Measurements from ENCODE around the gene FKBP14.
"Not testable (repeated sequence)": the region's sequence is repeated elsewhere in the genome, so short reads cannot be mapped to it uniquely, and the experiment has no call there.

Gene FKBP14

DNA sequence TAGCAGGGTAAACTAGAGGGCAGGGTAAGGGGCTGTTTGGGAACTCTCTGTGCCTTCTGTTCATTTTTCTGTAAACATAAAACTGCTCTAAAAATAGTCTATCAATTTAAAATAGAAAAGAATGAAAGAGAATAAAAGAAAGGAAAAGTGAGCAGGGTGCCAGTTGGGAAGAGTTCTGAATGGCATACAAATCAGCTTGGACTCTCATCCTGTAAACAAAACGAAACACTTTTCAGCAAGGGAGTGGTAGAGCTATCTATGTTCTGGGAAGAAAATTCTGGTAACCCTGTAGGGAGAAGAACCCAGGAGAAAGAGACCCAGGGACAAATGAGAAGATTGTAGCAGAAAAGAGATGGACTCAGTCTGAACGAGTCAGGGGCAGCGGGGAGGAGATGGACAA lies 61.5 kb downstream of the FKBP14 start:
- no peak for TF ChIP-seq CTCF (IDR thresholded peaks at IDR 0.05; ENCODE audit: insufficient read depth, low read length, poor library complexity, severe bottlenecking)
- no peak overlapping the region for H3K4me3 ChIP-seq (replicated peaks; ENCODE audit: low read depth, low read length)
- H3K36me3 ChIP-seq (ENCODE audit: control insufficient read depth, insufficient read depth, low read length), result peaks cover 6% of the 10 kb centered on the region
- DNase-seq (ENCODE audit: extremely low read depth, insufficient read length), result no peak
- no peaks in the 10 kb centered on the region for H3K27me3 ChIP-seq (replicated peaks; ENCODE audit: control insufficient read depth, insufficient read depth, low read length)

- Histone ChIP-seq H3K27me3 (replicated peaks; ENCODE audit: control insufficient read depth, insufficient read depth, low read length) (no peaks in the 10 kb centered on the region), H3K36me3 (ENCODE audit: control insufficient read depth, insufficient read depth, low read length) (peaks cover 5% of the 10 kb centered on the region), H3K4me3 (replicated peaks; ENCODE audit: low read depth, low read length) (no peak overlapping the region)
- DNase-seq (ENCODE audit: extremely low read depth, insufficient read length), result no peak
- no peak for TF ChIP-seq CTCF (IDR thresholded peaks at IDR 0.05; ENCODE audit: insufficient read depth, low read length, poor library complexity, severe bottlenecking)
Measured at GRCh38 chr7:29962035-29962434, 64.5 kb downstream of the FKBP14 start.

- H3K27me3 ChIP-seq (replicated peaks; ENCODE audit: control insufficient read depth, insufficient read depth, low read length); H3K4me3 ChIP-seq (replicated peaks; ENCODE audit: low read depth, low read length); H3K36me3 ChIP-seq (ENCODE audit: control insufficient read depth, insufficient read depth, low read length); DNase-seq (ENCODE audit: extremely low read depth, insufficient read length): not testable (repeated sequence)
Measured at GRCh38 chr7:29961611-29962010, 64.9 kb downstream of the FKBP14 start.
